Vagina (tissue), 2 donors: ENCODE results near the gene AIG1. TPM values are rescaled to one million over a fixed set of nuclear protein-coding genes. Genes with fewer than 3 reads are reported as not detected.

Experiments used
- DNase-seq, 2 donors: peaks; one replicate each; pipeline ENCODE4 v3.0.0-alpha.2; 2017; ENCODE audit errors: extremely low spot score in 2 of 2
- H3K27ac ChIP-seq: fragments of 200-600 bp; sonication (generic); one replicate; pipeline ENCODE4 v1.5.1; 2019
- H3K27me3 ChIP-seq: fragments of 200-600 bp; sonication (generic); one replicate; pipeline ENCODE4 v1.5.1; 2019
- H3K36me3 ChIP-seq, 2 donors: fragments of 200-600 bp; sonication (generic); one replicate each; pipeline ENCODE4 v1.5.1; 2017 to 2019
- H3K4me1 ChIP-seq: fragments of 200-600 bp; sonication (generic); one replicate; pipeline ENCODE4 v1.5.1; 2019
- H3K4me3 ChIP-seq, 2 donors: fragments of 200-600 bp; sonication (generic); 1 replicate in 1 of 2; 2 replicates in 1 of 2; pipeline ENCODE4 v1.5.1; 2016 to 2019
- H3K9me3 ChIP-seq: fragments of 200-600 bp; sonication (generic); one replicate; pipeline ENCODE4 v1.5.1; 2019
- POLR2A ChIP-seq, 2 donors: fragments of 450-650 bp; IDR thresholded peaks; one replicate each; pipeline ENCODE4 v1.6.1; 2017; ENCODE audit warnings: antibody characterized with exemption in 2 of 2, mild to moderate bottlenecking in 2 of 2, moderate library complexity in 2 of 2
- POLR2AphosphoS5 ChIP-seq, 2 donors: sonication (generic); formaldehyde crosslinking; IDR thresholded peaks; one replicate each; pipeline ENCODE4 v1.9.0; 2017; ENCODE audit warnings: antibody characterized with exemption in 2 of 2, mild to moderate bottlenecking in 2 of 2, low read depth in 1 of 2; ENCODE audit not compliant: insufficient read depth in 1 of 2
- intact Hi-C: fragments of 100-400 bp; cut with DNase I; formaldehyde crosslinking; loops from one replicate; pipeline ENCODE4 v1.15.1; 2023
- total RNA-seq: library from RNA; depleted of rRNA; stranded (reverse); fragments of >200 nt; gene quantifications from one replicate; pipeline ENCODE4 v1.2.3, GENCODE V29; 2016
- TF ChIP-seq, protein P1 (sequence below), 3 experiments: fragments of 450-650 bp in 2 of 3; fragments of 200-600 bp in 1 of 3; sonication (generic) in 1 of 3; IDR thresholded peaks; one replicate each; pipeline ENCODE4 v1.5.1; 2017 to 2019; ENCODE audit warnings: antibody characterized with exemption in 3 of 3, mild to moderate bottlenecking in 2 of 3, moderate library complexity in 2 of 3

Gene AIG1
- total RNA-seq, 1 donor from 2014 or later: 22.3 TPM

- Histone ChIP-seq H3K36me3 (peaks cover 0 to 17% of the 10 kb centered on the region in 2 donors), H3K4me3 (no peak overlapping the region), H3K27ac (no peak overlapping the region), H3K4me1 (no peaks in the 10 kb centered on the region), H3K27me3 (no peaks in the 10 kb centered on the region), H3K9me3 (no peaks in the 10 kb centered on the region)
- intact Hi-C loops: no loop called here
- TF ChIP-seq, protein P1, sequence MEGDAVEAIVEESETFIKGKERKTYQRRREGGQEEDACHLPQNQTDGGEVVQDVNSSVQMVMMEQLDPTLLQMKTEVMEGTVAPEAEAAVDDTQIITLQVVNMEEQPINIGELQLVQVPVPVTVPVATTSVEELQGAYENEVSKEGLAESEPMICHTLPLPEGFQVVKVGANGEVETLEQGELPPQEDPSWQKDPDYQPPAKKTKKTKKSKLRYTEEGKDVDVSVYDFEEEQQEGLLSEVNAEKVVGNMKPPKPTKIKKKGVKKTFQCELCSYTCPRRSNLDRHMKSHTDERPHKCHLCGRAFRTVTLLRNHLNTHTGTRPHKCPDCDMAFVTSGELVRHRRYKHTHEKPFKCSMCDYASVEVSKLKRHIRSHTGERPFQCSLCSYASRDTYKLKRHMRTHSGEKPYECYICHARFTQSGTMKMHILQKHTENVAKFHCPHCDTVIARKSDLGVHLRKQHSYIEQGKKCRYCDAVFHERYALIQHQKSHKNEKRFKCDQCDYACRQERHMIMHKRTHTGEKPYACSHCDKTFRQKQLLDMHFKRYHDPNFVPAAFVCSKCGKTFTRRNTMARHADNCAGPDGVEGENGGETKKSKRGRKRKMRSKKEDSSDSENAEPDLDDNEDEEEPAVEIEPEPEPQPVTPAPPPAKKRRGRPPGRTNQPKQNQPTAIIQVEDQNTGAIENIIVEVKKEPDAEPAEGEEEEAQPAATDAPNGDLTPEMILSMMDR (IDR thresholded peaks at IDR 0.05): no peak
- TF ChIP-seq POLR2AphosphoS5 (IDR thresholded peaks at IDR 0.05; ENCODE audit: insufficient read depth in 1 of 2, low read depth in 1 of 2) (no peak), POLR2A (IDR thresholded peaks at IDR 0.05) (no peak)
- no peak for DNase-seq
These were observed 118.4 kb downstream of the AIG1 start for GRCh38 chr6:143179096-143179495.

GRCh38 chr6:143179901-143180612 lies 119.4 kb downstream of the AIG1 start:
- no peaks in the 10 kb centered on the region for H3K9me3 ChIP-seq
- no peak overlapping the region for H3K27ac ChIP-seq
- TF ChIP-seq, protein P1 (IDR thresholded peaks at IDR 0.05): no peak
- TF ChIP-seq POLR2AphosphoS5 (IDR thresholded peaks at IDR 0.05; ENCODE audit: insufficient read depth in 1 of 2, low read depth in 1 of 2) (no peak), POLR2A (IDR thresholded peaks at IDR 0.05) (no peak)
- H3K27me3 ChIP-seq: no peaks in the 10 kb centered on the region
- H3K4me3 ChIP-seq: no peak overlapping the region
- DNase-seq: no peak
- H3K36me3 ChIP-seq: peaks cover 0 to 15% of the 10 kb centered on the region in 2 donors
- intact Hi-C loops: no loop called here
- H3K4me1 ChIP-seq: no peaks in the 10 kb centered on the region

GRCh38 chr6:143180826-143181225 lies 120.1 kb downstream of the AIG1 start:
- H3K9me3 ChIP-seq: no peaks in the 10 kb centered on the region
- TF ChIP-seq, protein P1 (IDR thresholded peaks at IDR 0.05): no peak
- TF ChIP-seq POLR2A (IDR thresholded peaks at IDR 0.05) (no peak), POLR2AphosphoS5 (IDR thresholded peaks at IDR 0.05; ENCODE audit: insufficient read depth in 1 of 2, low read depth in 1 of 2) (no peak)
- no peak overlapping the region for H3K4me3 ChIP-seq
- H3K27ac ChIP-seq: no peak overlapping the region
- peaks cover 0 to 8% of the 10 kb centered on the region in 2 donors for H3K36me3 ChIP-seq
- DNase-seq: no peak
- intact Hi-C loops: no loop called here
- no peaks in the 10 kb centered on the region for H3K4me1 ChIP-seq
- H3K27me3 ChIP-seq: no peaks in the 10 kb centered on the region

DNA sequence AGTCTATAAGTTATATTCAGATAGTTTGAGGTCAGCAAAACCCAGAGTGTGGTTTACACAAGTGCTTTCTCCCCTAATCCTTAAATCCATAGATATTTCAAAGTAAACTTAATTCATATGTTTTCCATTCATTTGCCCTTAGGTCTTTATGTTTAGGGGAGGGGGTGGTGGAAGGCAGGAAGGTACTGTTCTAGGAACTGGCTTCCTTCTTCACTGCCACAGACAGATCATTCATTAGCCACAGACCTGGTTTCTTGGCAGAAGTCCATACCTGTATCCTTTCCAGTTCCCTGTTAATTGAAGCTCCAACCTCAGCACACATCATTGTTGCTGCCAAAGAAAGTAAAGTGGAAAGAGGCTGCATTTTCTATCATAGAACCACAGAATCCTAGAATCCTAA lies 123.0 kb downstream of the AIG1 start:
- Histone ChIP-seq H3K4me1 (no peaks in the 10 kb centered on the region), H3K27ac (no peak overlapping the region), H3K27me3 (no peaks in the 10 kb centered on the region), H3K4me3 (no peak overlapping the region), H3K9me3 (no peaks in the 10 kb centered on the region), H3K36me3 (no peaks in the 10 kb centered on the region)
- TF ChIP-seq POLR2AphosphoS5 (IDR thresholded peaks at IDR 0.05; ENCODE audit: insufficient read depth in 1 of 2, low read depth in 1 of 2) (no peak), POLR2A (IDR thresholded peaks at IDR 0.05) (no peak)
- TF ChIP-seq, protein P1 (IDR thresholded peaks at IDR 0.05): no peak
- no peak for DNase-seq
- intact Hi-C loops: no loop called here

DNA sequence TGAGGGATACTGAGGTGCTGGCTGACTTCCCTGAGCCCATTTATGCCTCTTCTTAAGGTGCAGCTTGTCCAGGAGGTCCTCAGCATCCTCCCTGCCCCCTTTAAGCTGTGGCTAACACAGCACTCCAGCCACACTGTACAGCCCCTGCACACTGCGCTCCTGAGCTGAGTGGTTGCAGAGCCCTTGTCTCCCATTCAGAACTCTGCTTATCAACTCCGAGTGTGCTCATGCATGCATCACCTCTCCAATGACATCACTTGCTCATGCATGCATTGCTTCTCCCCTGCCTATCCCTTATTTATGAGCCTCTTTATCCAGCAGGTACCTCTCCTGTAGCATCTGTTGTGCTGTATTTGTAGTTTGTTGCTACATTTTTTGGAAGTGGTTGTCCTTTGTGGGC lies 124.6 kb downstream of the AIG1 start:
- Histone ChIP-seq H3K36me3 (no peaks in the 10 kb centered on the region), H3K9me3 (no peaks in the 10 kb centered on the region), H3K4me1 (no peaks in the 10 kb centered on the region), H3K4me3 (no peak overlapping the region), H3K27me3 (no peaks in the 10 kb centered on the region), H3K27ac (no peak overlapping the region)
- TF ChIP-seq POLR2AphosphoS5 (IDR thresholded peaks at IDR 0.05; ENCODE audit: insufficient read depth in 1 of 2, low read depth in 1 of 2): no peak
- TF ChIP-seq, protein P1 (IDR thresholded peaks at IDR 0.05): no peak
- TF ChIP-seq POLR2A (IDR thresholded peaks at IDR 0.05): no peak
- intact Hi-C loops: no loop called here
- no peak for DNase-seq
